SK-N-MC (cell line): ENCODE measurements around the gene ERMAP.
"Not testable (repeated sequence)": the region's sequence is repeated elsewhere in the genome, so short reads cannot be mapped to it uniquely, and the experiment has no call there.

Experiments
- FOXP2 ChIP-seq: optimal IDR thresholded peaks from 2 replicates; pipeline ENCODE3; 2011; ENCODE audit warnings: mild to moderate bottlenecking, moderate library complexity; ENCODE audit not compliant: insufficient read depth; ENCODE audit errors: extremely low read length, control extremely low read depth
- POLR2AphosphoS5 ChIP-seq: IDR thresholded peaks from 2 replicates; pipeline ENCODE4 v1.6.1; 2012; ENCODE audit warnings: mild to moderate bottlenecking, low read depth, low read length, borderline replicate concordance

- not testable (repeated sequence) for TF ChIP-seq FOXP2, POLR2AphosphoS5
Measured at GRCh38 chr1:42856554-42856953, 39.6 kb downstream of the ERMAP start.
